GM12872 (cell line): Measurements from ENCODE around the gene C20orf96.

Source experiments
- TF ChIP-seq, protein P1 (sequence below): IDR thresholded peaks from 3 replicates; pipeline ENCODE4 v1.5.1; 2011; ENCODE audit warnings: low read depth, mild to moderate bottlenecking, low read length, moderate library complexity; ENCODE audit not compliant: insufficient read depth

Gene C20orf96

GRCh38 chr20:309306-309840 is 18.8 kb upstream of the C20orf96 start:
- TF ChIP-seq, protein P1, sequence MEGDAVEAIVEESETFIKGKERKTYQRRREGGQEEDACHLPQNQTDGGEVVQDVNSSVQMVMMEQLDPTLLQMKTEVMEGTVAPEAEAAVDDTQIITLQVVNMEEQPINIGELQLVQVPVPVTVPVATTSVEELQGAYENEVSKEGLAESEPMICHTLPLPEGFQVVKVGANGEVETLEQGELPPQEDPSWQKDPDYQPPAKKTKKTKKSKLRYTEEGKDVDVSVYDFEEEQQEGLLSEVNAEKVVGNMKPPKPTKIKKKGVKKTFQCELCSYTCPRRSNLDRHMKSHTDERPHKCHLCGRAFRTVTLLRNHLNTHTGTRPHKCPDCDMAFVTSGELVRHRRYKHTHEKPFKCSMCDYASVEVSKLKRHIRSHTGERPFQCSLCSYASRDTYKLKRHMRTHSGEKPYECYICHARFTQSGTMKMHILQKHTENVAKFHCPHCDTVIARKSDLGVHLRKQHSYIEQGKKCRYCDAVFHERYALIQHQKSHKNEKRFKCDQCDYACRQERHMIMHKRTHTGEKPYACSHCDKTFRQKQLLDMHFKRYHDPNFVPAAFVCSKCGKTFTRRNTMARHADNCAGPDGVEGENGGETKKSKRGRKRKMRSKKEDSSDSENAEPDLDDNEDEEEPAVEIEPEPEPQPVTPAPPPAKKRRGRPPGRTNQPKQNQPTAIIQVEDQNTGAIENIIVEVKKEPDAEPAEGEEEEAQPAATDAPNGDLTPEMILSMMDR: no peak

DNA sequence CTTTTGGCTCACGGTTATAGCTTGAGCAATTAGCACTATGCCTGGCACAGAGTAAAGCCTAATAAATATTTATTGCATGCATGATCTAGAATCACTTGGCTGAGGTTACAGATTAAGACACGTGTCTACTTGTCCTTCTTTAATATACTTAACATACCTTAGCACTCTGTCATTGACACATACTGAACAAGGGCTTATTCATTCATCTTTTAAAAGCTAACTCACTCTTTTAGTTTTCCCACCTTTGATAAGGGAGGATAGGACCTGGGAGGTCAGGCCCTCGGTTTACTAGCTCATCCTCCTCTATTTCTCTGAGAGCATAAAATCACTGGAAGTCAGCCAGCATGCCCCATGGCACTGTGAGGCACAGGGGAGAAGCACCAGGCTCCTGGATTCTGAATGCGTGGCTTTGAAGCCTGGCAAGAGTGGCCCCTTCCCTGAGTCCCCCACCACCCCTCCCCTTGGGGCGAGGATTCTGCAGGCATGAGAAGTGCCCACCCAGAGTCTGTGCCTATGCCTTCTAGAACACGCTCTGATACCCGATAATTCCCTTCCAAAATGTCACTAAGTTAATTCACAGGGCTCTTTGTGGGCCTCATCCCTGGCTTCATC is 18.0 kb upstream of the C20orf96 start:
- TF ChIP-seq, protein P1: no peak

DNA sequence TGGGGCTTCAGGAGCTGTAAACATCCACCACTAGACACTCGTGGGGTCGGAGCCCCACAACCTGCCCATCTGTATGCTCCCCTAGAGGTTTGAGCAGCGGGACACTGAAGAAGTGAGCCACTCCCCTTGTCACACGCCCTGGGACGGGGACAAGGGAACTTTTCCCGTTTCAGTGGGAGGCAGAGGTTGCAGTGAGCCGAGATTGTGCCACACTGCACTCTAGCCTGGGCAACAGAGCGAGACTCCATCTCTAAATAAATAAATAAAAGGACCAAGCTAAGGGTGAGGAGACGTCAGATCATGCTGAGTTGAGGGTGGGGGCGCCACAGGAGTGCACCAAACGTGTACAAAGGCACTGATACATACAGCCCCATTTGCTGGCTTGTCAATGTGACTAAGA is 15.2 kb upstream of the C20orf96 start:
- TF ChIP-seq, protein P1: no peak

DNA sequence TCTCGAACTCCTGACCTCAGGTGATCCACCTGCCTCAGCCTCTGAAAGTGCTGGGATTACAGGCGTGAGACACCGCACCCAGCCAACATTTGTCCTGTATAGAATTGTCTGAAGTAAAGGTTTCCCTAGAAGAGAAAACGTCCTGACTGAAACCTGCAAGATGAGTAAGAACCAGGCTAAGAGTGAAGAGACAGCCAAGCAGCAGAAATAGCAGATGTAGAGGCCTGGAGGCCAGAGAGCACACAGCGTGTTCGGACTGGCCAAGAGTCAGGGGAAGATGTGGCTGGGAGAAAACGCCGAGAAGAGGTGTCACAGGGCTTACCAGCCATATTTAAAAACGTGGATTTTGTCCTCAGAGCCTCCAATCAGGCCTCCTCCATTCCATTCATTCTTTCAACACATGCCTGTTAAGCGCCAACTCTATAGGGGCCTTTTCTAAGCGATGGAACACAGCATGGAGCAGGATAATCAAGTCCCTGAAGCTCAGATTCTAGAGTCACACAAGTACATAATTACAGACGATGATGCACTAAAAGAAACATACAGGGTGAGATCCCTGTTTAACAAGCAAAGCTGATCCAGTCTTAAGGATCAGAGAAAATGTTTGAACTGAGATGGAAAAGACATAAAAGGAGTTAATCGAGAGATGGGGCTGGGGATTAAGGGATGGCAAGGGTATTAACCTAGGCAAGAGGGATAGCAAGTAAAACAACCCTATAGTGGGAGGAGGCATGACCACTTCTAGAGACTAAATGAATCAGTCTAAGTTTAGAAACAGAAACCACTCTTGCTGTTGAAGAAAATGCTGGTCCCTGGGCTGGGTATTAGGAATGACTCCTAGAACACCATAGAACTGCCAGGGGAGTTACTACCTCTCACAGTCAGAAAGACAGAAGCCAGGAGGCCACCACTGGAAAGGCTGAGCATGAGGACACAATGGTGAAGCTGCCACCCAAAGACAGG is 11.6 kb upstream of the C20orf96 start:
- TF ChIP-seq, protein P1: no peak

GRCh38 chr20:300345-300990 is 9.9 kb upstream of the C20orf96 start:
- TF ChIP-seq, protein P1: no peak

DNA sequence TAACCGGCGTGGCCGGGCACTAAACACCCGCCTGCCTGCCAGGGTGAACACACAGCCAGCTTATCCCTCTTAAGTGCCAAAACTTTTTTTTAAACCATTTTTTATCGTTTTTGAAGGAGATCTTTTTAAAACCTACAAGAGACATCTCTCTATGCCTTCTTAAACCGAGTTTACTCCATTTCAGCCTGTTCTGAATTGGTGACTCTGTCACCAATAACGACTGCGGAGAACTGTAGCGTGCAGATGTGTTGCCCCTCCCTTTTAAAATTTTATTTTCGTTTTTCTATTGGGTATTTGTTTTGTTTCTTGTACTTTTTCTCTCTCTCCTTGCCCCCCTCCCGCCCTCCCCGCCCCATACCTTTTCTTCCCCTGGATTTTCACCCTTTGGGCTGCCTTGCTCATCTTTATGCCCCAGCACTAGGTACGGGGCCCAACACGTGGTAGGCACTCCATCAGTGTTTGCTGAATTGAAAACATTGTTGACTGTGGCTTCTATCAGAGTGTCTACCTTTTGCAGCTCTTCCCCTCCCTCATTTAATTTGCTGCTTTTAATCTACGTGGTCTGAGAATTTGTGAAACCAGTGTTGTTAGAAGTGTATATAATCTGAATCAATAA is 8.3 kb upstream of the C20orf96 start:
- TF ChIP-seq, protein P1: no peak
